Melanocyte of skin (primary cell): ENCODE data around the gene SLC23A3. TPM values are rescaled to one million over a fixed set of nuclear protein-coding genes. Genes with fewer than 3 reads are reported as not detected.

Experiments used
- total RNA-seq, 2 donors: library from RNA; depleted of rRNA; stranded (reverse); fragments of >200 nt; gene quantifications; 2 replicates each; pipeline ENCODE4 v1.2.3, GENCODE V29; 2012

The SLC23A3 gene, protein sequence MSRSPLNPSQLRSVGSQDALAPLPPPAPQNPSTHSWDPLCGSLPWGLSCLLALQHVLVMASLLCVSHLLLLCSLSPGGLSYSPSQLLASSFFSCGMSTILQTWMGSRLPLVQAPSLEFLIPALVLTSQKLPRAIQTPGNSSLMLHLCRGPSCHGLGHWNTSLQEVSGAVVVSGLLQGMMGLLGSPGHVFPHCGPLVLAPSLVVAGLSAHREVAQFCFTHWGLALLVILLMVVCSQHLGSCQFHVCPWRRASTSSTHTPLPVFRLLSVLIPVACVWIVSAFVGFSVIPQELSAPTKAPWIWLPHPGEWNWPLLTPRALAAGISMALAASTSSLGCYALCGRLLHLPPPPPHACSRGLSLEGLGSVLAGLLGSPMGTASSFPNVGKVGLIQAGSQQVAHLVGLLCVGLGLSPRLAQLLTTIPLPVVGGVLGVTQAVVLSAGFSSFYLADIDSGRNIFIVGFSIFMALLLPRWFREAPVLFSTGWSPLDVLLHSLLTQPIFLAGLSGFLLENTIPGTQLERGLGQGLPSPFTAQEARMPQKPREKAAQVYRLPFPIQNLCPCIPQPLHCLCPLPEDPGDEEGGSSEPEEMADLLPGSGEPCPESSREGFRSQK
- 1 to 10 TPM in 1 of 2 donors, under 1 TPM in 1; 1.00 to 1.4 TPM for total RNA-seq

DNA sequence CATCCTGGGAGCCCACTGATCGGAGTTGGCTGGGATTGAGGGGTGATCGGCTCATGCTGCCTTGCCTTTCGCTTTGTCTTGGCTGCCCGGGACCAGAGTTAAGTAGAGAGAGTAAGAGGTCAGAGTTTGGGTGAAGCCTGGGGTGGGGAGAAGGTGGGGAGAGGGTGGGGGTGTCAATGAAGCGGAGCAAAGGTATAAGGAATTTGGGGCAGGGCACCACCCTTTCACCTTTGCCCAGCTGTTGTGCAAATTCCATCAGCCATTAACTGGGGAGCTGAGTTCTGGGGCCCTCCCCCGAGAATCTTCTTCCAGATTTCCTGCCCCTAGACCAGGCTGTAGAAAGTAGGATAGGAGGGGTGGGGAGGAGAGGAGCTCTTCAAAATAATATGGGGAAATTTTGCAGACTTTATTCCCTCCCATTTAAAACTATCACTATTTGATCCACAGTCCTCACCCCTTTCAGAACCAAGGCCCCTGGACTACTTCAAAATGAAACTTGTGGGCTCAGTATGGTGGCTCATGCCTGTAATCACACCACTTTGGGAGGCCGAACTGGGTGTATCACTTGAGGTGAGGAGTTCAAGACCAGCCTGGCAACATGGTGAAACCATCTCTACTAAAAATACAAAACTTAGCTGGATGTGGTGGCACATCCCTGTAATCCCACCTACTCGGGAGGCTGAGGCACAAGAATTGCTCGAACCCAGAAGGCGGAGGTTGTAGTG is at the start of gene SLC23A3:
Gene SLC23A3, minus strand, starts transcription at position 100 of the 725 bp plus-strand sequence. Its CDS starts 45 bp downstream, at position 55.

DNA sequence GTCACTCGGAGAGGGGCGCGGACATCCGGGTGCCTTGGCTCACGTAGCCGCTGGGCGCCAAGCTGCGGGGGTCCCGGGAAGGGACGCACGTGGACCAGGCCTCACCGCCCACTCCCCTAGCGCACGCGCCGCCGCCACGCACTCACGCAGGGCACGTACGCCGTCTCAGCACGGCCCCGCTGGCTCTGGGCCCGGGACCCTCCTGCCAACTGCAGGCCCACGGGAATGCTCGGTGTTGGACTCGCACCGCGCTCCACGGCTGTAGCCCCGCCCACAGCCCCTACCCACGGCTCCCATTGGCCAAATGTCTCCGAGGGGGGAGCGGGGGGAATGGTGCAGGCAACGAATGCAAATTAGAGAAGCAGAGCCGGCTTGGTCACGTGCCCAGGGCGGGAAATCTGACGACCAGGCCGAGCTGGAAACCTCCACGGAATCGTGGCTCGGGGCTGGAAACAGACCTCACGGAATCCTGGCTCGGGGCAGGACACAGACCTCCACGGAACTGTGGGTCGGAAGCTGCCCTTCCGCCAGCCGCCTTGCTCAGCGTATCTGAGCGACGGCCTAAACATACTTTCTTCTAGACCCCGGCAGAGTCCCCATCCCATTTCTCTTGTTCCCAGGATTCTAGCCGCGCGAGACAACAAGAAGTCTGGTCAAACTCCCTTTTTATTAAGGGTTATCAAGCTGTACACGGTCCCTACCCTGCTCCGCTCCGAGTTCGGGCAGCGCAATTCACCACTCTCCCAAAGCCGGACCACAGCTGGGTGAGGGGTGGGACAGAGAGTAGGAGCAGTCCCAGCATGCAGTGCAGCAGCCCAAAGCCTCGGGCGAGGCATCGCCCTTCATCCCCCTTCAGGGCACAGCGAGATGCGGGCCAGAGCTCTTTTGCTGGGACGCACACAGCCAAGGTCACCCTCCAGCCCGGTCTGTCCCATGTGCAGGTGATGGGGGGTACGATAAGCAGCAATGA is 49.2 kb upstream of the SLC23A3 start, which contains the start of gene ABCB6:
Gene ABCB6, minus strand, starts transcription at position 227 of the 970 bp plus-strand sequence. CDS start 285 bp downstream, outside the sequence.

DNA sequence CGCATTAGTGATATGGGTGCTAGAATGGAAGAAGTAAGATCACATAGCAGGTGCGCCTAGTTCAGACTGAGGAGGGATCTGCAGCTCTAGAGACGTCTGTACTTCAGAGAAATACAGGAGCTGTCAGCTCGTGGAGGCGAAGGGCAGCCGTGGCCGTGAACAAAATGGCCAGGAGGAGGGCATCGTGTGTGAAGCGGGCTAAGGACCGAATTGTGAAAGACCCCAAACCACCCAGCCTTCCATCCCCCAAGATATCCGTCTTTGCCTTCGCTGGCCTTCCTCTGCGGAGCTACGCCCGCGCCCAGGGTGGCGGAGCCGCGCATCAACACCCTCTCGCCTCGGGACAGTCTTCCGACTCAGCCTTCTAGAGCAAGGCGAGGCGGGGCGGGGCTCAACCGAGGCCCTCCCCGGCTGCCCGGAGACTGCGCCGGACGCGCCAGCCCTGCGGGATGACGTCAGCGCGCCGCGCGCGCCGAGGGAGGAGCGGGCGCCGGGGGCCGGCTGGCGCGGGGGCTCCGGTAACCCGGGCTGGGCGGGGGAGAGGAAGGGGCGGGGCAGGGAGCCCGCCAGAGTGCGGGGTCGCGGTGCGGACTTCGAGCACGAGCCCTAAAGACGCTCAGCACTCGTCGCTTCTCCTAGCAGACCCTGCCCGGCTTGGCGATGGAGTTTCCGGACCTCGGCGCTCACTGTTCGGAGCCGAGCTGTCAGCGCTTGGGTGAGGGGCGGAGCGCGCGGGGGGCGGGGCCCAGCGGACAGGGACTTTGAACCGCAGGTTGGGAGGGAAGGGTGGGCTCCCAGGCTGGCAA is 36.7 kb upstream of the SLC23A3 start, which contains the start of gene ZFAND2B:
Gene ZFAND2B, plus strand, starts transcription at position 455 of the 806 bp plus-strand sequence. Its CDS starts 206 bp downstream, at position 661.

DNA sequence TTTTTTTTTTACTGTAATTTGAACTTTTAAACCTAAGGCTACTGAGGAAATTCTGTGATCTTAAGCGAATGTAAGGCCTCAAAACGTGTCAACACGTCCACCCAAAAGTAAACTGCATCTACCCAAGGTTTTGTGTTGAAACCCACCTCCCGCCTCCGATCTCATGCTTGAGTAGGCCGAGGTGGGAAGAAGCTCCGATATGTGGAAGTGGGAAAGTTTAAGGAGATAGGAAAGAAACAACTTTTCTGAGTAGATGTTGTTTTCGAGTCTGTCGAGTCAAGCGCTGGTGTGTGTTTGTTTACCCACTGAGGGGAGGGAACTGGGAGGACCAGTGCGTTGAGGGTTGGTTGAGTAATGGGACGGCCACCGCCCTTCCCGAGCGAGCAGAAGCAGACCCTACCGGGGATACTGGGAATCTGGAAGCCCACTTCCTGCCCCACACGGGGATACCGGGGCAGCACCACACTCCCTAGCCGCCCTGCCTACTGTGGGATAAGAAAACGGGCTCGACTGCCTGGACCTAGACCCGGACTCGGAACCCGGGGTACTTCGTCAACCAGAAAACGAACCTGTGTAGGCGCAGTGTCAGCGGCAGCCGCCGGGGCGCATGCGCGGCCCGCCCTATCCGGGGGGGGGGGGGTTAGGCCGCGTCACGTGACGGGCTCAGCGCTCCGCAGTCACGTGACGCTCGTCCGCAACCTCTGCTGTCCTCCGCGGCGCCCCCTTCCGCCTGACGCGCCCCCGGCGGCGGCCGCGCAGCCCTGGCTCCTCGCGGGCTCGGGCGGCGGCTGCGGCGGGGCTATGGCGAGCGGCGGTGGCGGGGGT is 7.9 kb upstream of the SLC23A3 start, which contains the start of gene RETREG2:
Gene RETREG2, plus strand, starts transcription at position 724 of the 825 bp plus-strand sequence. Its CDS starts 78 bp downstream, at position 802.

DNA sequence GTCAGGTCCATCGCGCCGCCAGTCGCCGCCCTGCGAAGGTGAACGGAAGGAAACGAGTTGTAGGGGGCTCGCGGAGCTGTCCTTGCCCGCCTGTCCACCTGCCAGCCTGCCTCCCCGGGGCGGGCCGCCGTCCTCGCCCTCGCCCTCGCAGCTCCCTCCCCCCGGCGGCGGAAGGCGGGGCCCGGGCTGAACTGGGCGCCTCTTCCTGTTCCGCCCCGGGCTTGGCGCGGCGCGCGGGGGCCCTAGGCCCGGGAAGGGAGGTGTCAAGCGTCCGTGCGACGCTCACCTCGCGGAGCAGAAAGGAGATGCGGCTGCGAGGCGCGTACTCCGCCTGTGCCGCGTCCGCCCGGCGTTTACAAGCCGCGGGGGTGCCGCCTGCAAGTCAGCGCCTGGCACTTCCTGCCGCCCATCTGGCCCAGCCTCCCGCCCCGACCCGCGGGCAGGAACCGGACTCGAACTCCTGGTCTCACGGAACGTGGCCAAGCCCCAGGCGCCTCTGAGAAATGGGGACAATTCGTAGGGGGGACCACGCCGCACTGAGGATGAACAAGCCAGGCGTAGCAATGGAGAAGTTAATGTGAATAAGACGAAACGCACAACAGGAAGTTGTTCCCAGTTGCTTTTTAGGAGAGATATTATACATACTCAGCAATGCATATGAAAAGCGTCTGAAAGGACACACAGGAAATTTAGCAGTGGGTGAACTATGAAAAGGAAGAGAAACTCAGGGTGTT is 7.2 kb upstream of the SLC23A3 start, which contains the start of gene CNPPD1:
Gene CNPPD1, minus strand, starts transcription at position 108 of the 734 bp plus-strand sequence. Its CDS starts 97 bp downstream, at position 11.

DNA sequence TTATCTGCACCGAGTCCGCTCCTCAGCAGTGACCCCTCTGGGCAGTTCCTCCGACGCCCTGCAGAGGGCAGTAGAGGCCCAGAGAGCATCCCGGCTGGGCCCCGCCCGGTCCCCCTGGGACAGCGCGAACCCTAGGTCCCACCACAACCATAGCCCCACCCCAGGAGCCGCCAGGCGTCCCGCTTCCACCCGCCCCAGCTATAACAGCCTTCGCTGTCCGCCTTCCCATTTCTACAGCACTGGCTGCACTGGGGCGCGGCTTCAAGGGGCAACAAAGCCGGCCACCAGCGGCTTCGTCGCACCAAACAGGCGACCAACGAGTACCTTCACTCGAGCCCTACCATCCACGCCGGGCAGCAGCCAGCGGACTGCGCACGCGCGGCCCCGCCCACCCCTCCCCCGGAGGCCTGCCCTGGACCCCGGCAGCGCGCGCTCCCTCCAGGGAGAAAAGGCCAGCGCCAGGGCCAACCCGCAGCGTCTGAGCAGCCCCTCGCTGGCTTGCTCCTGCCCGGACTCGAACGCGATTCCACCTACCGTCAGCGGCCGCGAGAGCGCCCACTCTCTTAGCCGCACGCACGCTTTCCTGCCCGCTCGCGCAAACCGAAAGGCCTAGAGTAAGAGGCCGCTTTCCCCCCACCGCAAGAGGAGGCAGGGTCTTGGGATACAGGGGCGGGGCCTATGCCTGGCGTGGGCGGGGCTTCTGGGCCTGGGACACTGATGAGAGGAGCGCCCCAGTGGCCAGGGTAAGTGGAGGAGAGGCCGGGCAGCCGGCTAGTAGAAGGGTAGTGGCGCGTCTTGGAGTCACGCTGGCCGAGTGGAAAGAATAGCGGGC is 9.4 kb downstream of the SLC23A3 start, which contains the start of gene NHEJ1:
Gene NHEJ1, minus strand, starts transcription at position 630 of the 832 bp plus-strand sequence. CDS start 2,453 bp downstream, outside the sequence.

Other genes with a start within 250 kb of the SLC23A3 start
- not detected for gene CDK5R2, start 210.4 kb downstream of the SLC23A3 start, total RNA-seq
- not detected for gene FEV, start 184.8 kb downstream of the SLC23A3 start, total RNA-seq
- gene CRYBA2, start 176.6 kb downstream of the SLC23A3 start, total RNA-seq = under 1 TPM in 1 of 2 donors, not detected in 1; 0.34 TPM
- gene CFAP65, start 128.5 kb downstream of the SLC23A3 start, total RNA-seq = under 1 TPM in 1 of 2 donors, not detected in 1; 0.34 TPM
- gene IHH, start 109.1 kb downstream of the SLC23A3 start, total RNA-seq = under 1 TPM in 1 of 2 donors, not detected in 1; 0.34 TPM
- gene NHEJ1, start 9.2 kb downstream of the SLC23A3 start, total RNA-seq = 10 to 100 TPM; 26.8 to 29.6 TPM
- 10 to 100 TPM; 26.6 to 27.9 TPM for gene CNPPD1, start 6.9 kb upstream of the SLC23A3 start, total RNA-seq
- gene RETREG2, start 8.2 kb upstream of the SLC23A3 start, total RNA-seq = 10 to 100 TPM; 64.6 to 99.8 TPM
- 10 to 100 TPM; 13.7 to 24.8 TPM for gene ZFAND2B, start 36.8 kb upstream of the SLC23A3 start, total RNA-seq
- gene ABCB6, start 48.9 kb upstream of the SLC23A3 start, total RNA-seq = 10 to 100 TPM; 44.7 to 90.9 TPM
- gene ATG9A, start 59.6 kb upstream of the SLC23A3 start, total RNA-seq = 10 to 100 TPM; 54.7 to 63.6 TPM
- gene ANKZF1, start 59.8 kb upstream of the SLC23A3 start, total RNA-seq = 10 to 100 TPM; 12.7 to 22.0 TPM
- 10 to 100 TPM; 16.0 to 16.2 TPM for gene GLB1L, start 75.4 kb upstream of the SLC23A3 start, total RNA-seq
- gene STK16, start 75.5 kb upstream of the SLC23A3 start, total RNA-seq = 10 to 100 TPM; 23.3 to 36.5 TPM
- gene TUBA4B, start 83.2 kb upstream of the SLC23A3 start, total RNA-seq = not detected
- gene TUBA4A, start 83.9 kb upstream of the SLC23A3 start, total RNA-seq = 1 to 10 TPM; 2.1 to 3.0 TPM
- gene DNAJB2, start 109.3 kb upstream of the SLC23A3 start, total RNA-seq = 10 to 100 TPM; 25.3 to 37.9 TPM
- gene PTPRN, start 139.4 kb upstream of the SLC23A3 start, total RNA-seq = 1 to 10 TPM in 1 of 2 donors, under 1 TPM in 1; 0.33 to 1.0 TPM
- gene RESP18, start 162.7 kb upstream of the SLC23A3 start, total RNA-seq = not detected
- 10 to 100 TPM; 70.2 to 72.6 TPM for gene DNPEP, start 217.9 kb upstream of the SLC23A3 start, total RNA-seq
- not detected for gene DES, start 248.3 kb upstream of the SLC23A3 start, total RNA-seq